Karpas-422 (cell line): ENCODE data around the gene PCDH17. TPM values are rescaled to one million over a fixed set of nuclear protein-coding genes. Genes with fewer than 3 reads are reported as not detected.
A peak's percentile ranks its signal among the peaks of the same experiment; 100 is the strongest.

Experiments
- DNase-seq: peaks from one replicate; pipeline ENCODE4 v3.0.0-alpha.2; 2015
- H2AFZ ChIP-seq: fragments of 200-600 bp; sonication (generic); 2 replicates; pipeline ENCODE4 v1.6.1; 2014; ENCODE audit warnings: antibody characterized with exemption, low read length, mixed read lengths
- H3K27ac ChIP-seq: fragments of 200-600 bp; sonication (generic); 2 replicates; pipeline ENCODE4 v1.5.1; 2014; ENCODE audit warnings: mild to moderate bottlenecking, low read length, moderate library complexity
- H3K27me3 ChIP-seq: fragments of 200-600 bp; sonication (generic); 2 replicates; pipeline ENCODE4 v1.6.1; 2014; ENCODE audit warnings: low read length, mixed read lengths
- H3K36me3 ChIP-seq: fragments of 200-600 bp; sonication (generic); 2 replicates; pipeline ENCODE4 v1.6.1; 2014; ENCODE audit warnings: low read length, mixed read lengths; ENCODE audit not compliant: insufficient read depth
- H3K4me1 ChIP-seq: fragments of 200-600 bp; sonication (generic); 2 replicates; pipeline ENCODE4 v1.6.1; 2014; ENCODE audit warnings: mild to moderate bottlenecking, low read length, mixed read lengths
- H3K4me2 ChIP-seq: fragments of 200-600 bp; sonication (generic); 2 replicates; pipeline ENCODE4 v1.6.1; 2014; ENCODE audit warnings: low read length, low read depth, mild to moderate bottlenecking; ENCODE audit not compliant: poor library complexity, severe bottlenecking
- H3K4me3 ChIP-seq: fragments of 200-600 bp; sonication (generic); 2 replicates; pipeline ENCODE4 v1.5.1; 2014; ENCODE audit warnings: mild to moderate bottlenecking, antibody characterized with exemption, low read length, mixed read lengths
- H3K79me2 ChIP-seq: fragments of 200-600 bp; sonication (generic); 2 replicates; pipeline ENCODE4 v1.6.1; 2014; ENCODE audit warnings: mild to moderate bottlenecking, low read length, mixed read lengths
- H3K9ac ChIP-seq: fragments of 200-600 bp; sonication (generic); 2 replicates; pipeline ENCODE4 v1.6.0; 2014; ENCODE audit warnings: low read length
- H3K9me2 ChIP-seq: fragments of 200-600 bp; sonication (generic), shearing (Covaris generic); replicated peaks from 2 replicates; pipeline ENCODE4 v1.6.0; 2014; ENCODE audit warnings: mild to moderate bottlenecking, low read length, moderate library complexity; ENCODE audit not compliant: insufficient read depth
- H3K9me3 ChIP-seq: fragments of 300-700, 200-600 bp; sonication (generic); 2 replicates; pipeline ENCODE4 v1.6.1; 2014; ENCODE audit warnings: low read length, mixed read lengths
- H4K20me1 ChIP-seq: fragments of 200-600 bp; sonication (generic); 2 replicates; pipeline ENCODE4 v1.6.1; 2014; ENCODE audit warnings: mild to moderate bottlenecking, antibody characterized with exemption, low read length, low read depth; ENCODE audit not compliant: insufficient read depth
- total RNA-seq: library from RNA; depleted of rRNA; stranded (reverse); fragments of >200 nt; shearing (Covaris generic); gene quantifications from 2 replicates; pipeline ENCODE4 v1.2.3, GENCODE V29; 2014; ENCODE audit warnings: low replicate concordance

Gene PCDH17
- total RNA-seq, 1 experiment from 2014 or later, result not detected

- Histone ChIP-seq H3K9me3 (peaks cover 24% of the 10 kb centered on the region), H3K4me3 (no peak overlapping the region), H3K27me3 (no peaks in the 10 kb centered on the region), H3K27ac (no peak overlapping the region), H3K36me3 (no peaks in the 10 kb centered on the region), H3K79me2 (no peaks in the 10 kb centered on the region), H3K4me1 (no peaks in the 10 kb centered on the region), H2AFZ (no peak overlapping the region), H4K20me1 (no peaks in the 10 kb centered on the region), H3K9me2 (no peaks in the 10 kb centered on the region), H3K9ac (no peak overlapping the region), H3K4me2 (no peak overlapping the region)
- no peak for DNase-seq
Observed at GRCh38 chr13:57611969-57612368, 19.6 kb upstream of the PCDH17 start.

GRCh38 chr13:57612568-57612967 is 19.0 kb upstream of the PCDH17 start:
- no peak for DNase-seq
- H3K4me2 ChIP-seq, result no peak overlapping the region
- no peak overlapping the region for H3K27ac ChIP-seq
- no peaks in the 10 kb centered on the region for H4K20me1 ChIP-seq
- peaks cover 24% of the 10 kb centered on the region for H3K9me3 ChIP-seq
- H3K27me3 ChIP-seq, result no peaks in the 10 kb centered on the region
- H3K9ac ChIP-seq, result no peak overlapping the region
- no peaks in the 10 kb centered on the region for H3K79me2 ChIP-seq
- H3K9me2 ChIP-seq, result no peaks in the 10 kb centered on the region
- no peak overlapping the region for H3K4me3 ChIP-seq
- H3K4me1 ChIP-seq, result no peaks in the 10 kb centered on the region
- no peak overlapping the region for H2AFZ ChIP-seq
- no peaks in the 10 kb centered on the region for H3K36me3 ChIP-seq

DNA sequence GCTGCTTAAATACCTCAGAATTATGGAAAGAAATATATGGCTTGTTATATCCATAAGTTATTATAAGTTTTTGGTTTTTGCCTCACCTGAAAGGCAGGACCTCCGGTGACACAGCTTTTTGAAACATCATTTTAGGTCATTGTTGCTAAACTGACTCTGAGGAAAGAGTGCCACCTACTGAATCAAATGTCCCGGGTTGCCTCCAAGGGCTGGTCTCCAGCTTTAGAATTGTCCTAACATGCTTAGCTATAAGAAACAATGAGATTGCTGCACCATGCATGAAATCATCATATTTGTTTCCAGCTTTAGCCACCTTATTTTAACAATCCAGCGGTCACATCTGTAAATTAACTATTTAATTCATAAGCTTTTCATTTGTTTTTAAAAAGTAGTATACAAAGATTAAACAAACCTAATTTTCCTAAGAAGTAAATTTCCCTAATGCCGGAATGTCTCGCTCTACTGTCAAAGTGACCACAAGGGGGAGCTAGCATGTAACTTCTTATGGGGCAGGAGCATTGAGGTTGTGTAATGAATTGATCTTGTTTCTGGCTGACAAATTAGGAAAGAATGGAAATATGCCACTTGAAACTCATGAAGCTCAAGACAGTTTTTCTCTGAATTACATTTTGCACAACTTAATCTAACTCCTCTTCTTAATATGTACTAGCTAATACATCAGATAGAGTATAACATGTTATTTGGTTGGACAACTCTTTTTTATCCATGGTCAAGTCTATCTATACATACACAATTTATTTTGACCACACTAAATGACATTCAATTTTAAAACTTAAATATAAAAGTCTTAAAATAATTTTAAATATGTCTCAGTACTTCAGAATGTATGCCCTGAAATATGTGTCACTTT is 6.7 kb upstream of the PCDH17 start:
- H2AFZ ChIP-seq, result no peak overlapping the region
- no peak overlapping the region for H3K27ac ChIP-seq
- H3K79me2 ChIP-seq, result no peaks in the 10 kb centered on the region
- no peaks in the 10 kb centered on the region for H3K9me2 ChIP-seq
- no peaks in the 10 kb centered on the region for H4K20me1 ChIP-seq
- no peaks in the 10 kb centered on the region for H3K9me3 ChIP-seq
- H3K4me2 ChIP-seq, result no peak overlapping the region
- no peaks in the 10 kb centered on the region for H3K4me1 ChIP-seq
- H3K36me3 ChIP-seq, result no peaks in the 10 kb centered on the region
- no peak overlapping the region for H3K4me3 ChIP-seq
- peak; percentile 64 for DNase-seq
- no peak overlapping the region for H3K9ac ChIP-seq
- H3K27me3 ChIP-seq, result no peaks in the 10 kb centered on the region

DNA sequence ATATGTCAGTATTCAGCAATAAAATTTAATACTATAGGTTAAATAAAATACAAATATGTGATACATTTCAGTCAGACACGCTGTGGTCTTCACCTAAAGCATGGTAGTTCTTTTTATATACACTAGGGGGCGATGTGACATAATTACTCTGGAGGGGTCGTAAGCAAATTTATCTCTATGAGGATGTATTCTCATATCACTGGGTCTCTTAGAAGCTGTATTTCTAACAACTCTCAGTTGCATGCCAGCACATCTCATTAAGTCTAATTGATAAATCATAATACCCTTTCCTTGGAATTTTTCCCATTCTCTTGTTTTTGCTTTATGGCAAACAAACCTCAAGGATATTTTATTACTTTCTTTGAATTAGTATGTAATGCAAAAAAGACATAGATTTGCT is 3.9 kb upstream of the PCDH17 start:
- DNase-seq, result peak; percentile 76
- H3K27me3 ChIP-seq, result no peaks in the 10 kb centered on the region

GRCh38 chr13:57629391-57629804 is 2.1 kb upstream of the PCDH17 start:
- Histone ChIP-seq H3K4me3 (no peak overlapping the region), H2AFZ (no peak overlapping the region), H3K36me3 (no peaks in the 10 kb centered on the region), H3K27ac (no peak overlapping the region), H3K27me3 (no peaks in the 10 kb centered on the region), H4K20me1 (no peaks in the 10 kb centered on the region), H3K9me2 (no peaks in the 10 kb centered on the region), H3K79me2 (no peaks in the 10 kb centered on the region), H3K9ac (no peak overlapping the region), H3K4me2 (no peak overlapping the region), H3K9me3 (peaks cover 10% of the 10 kb centered on the region), H3K4me1 (no peaks in the 10 kb centered on the region)
- no peak for DNase-seq

More for the DNA sequence above, 3.9 kb upstream of the PCDH17 start:
- Histone ChIP-seq H3K4me3 (no peak overlapping the region), H3K79me2 (no peaks in the 10 kb centered on the region), H2AFZ (no peak overlapping the region), H3K4me2 (no peak overlapping the region), H3K36me3 (no peaks in the 10 kb centered on the region), H3K9me2 (no peaks in the 10 kb centered on the region), H3K27ac (no peak overlapping the region), H4K20me1 (no peaks in the 10 kb centered on the region), H3K9ac (no peak overlapping the region), H3K4me1 (no peaks in the 10 kb centered on the region), H3K9me3 (peaks cover 10% of the 10 kb centered on the region)

DNA sequence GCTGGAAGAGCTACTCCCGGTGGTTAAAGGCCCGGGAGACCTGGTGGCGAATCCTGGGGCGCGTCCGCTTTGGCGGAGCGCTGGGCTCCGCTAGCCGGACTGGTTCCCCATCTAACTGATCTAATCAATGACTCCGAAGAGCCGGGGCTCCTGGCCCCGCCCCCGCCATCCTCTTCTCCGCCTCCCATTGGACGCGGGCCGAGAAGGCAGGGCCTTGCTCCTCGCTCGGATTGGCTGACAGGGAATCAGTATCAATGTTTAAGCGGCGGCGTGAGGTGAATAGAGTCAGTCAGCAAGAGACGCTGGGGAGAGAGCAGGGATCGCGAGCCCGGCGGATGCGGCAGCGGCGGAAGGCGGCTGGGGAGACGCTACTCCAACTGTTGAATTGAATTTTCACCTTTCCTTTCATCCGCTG is 1.7 kb upstream of the PCDH17 start:
- H3K36me3 ChIP-seq, result no peaks in the 10 kb centered on the region
- no peaks in the 10 kb centered on the region for H3K4me1 ChIP-seq
- H3K9ac ChIP-seq, result no peak overlapping the region
- H3K27me3 ChIP-seq, result no peaks in the 10 kb centered on the region
- no peak overlapping the region for H3K4me3 ChIP-seq
- no peak overlapping the region for H2AFZ ChIP-seq
- H3K9me2 ChIP-seq, result no peaks in the 10 kb centered on the region
- no peak overlapping the region for H3K27ac ChIP-seq
- no peak overlapping the region for H3K4me2 ChIP-seq
- H3K79me2 ChIP-seq, result no peaks in the 10 kb centered on the region
- DNase-seq, result no peak
- H4K20me1 ChIP-seq, result no peaks in the 10 kb centered on the region
- peaks cover 10% of the 10 kb centered on the region for H3K9me3 ChIP-seq

GRCh38 chr13:57630661-57631595 is 616 bp upstream of the PCDH17 start:
- Histone ChIP-seq H3K4me2 (no peak overlapping the region), H3K4me3 (no peak overlapping the region), H3K27ac (no peak overlapping the region), H2AFZ (no peak overlapping the region), H3K27me3 (no peaks in the 10 kb centered on the region), H3K4me1 (no peaks in the 10 kb centered on the region), H3K79me2 (no peaks in the 10 kb centered on the region), H4K20me1 (no peaks in the 10 kb centered on the region), H3K36me3 (no peaks in the 10 kb centered on the region), H3K9me3 (peaks cover 13% of the 10 kb centered on the region), H3K9me2 (no peaks in the 10 kb centered on the region), H3K9ac (no peak overlapping the region)
- no peak for DNase-seq
